Panc1 (cell line): Measurements from ENCODE around the gene INTS1.

ENCODE experiments used
- CTCF ChIP-seq: fragments of 450-650 bp; IDR thresholded peaks from 2 replicates; pipeline ENCODE4 v1.5.1; 2017; ENCODE audit warnings: mild to moderate bottlenecking
- POLR2AphosphoS5 ChIP-seq: IDR thresholded peaks from 2 replicates; pipeline ENCODE4 v1.6.1; 2012; ENCODE audit warnings: mild to moderate bottlenecking, low read depth, low read length, moderate library complexity
- SIN3A ChIP-seq: IDR thresholded peaks from 2 replicates; pipeline ENCODE4 v1.6.1; 2012; ENCODE audit warnings: low read depth, mild to moderate bottlenecking, low read length, moderate library complexity, borderline replicate concordance; ENCODE audit not compliant: insufficient read depth

- TF ChIP-seq CTCF (no peak), SIN3A (no peak), POLR2AphosphoS5 (no peak)
Measured at GRCh38 chr7:1422512-1423263, 81.5 kb downstream of the INTS1 start.
